HG02642 (cell line): ENCODE data around the gene SNX12.

Source experiments
- ATAC-seq: cut with Tn5 transposase; IDR thresholded peaks from one replicate; pipeline ENCODE4 v1.9.1; 2021; ENCODE audit warnings: mild to moderate bottlenecking; ENCODE audit not compliant: unreplicated experiment, poor library complexity

SNX12 gene

GRCh38 chrX:71068044-71068918 is at the start of gene SNX12:
SNX12 (minus strand) TSS chrX:71068334; CDS start chrX:71068306, 28 bp downstream.
- ATAC-seq: peak; percentile 96

- no peak for ATAC-seq
These were observed 49.2 kb upstream of the SNX12 start for GRCh38 chrX:71117358-71117757.

- peak; percentile 34 for ATAC-seq
These were observed 43.8 kb upstream of the SNX12 start for GRCh38 chrX:71111921-71112431.

- peak; percentile 93 for ATAC-seq
These were observed 43.2 kb upstream of the SNX12 start, which contains the start of gene IL2RG for GRCh38 chrX:71111141-71111843. IL2RG (minus strand) TSS chrX:71111577; CDS start chrX:71111539, 38 bp downstream.

DNA sequence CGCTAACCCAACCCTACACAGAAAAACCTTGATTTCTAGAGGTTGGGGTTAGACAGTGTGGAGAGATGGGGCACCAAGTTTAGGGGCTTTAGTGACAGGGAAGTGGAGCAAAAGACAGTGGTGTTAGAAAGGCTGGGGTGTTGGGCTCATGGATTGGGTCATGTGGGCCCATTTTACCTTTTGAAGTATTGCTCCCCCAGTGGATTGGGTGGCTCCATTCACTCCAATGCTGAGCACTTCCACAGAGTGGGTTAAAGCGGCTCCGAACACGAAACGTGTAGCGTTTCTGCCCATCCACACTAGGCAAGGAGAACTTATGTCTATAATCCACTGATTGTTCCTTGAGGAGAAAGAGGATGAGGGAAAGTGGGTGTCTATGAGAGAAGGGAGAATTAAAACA is 40.9 kb upstream of the SNX12 start:
- no peak for ATAC-seq

GRCh38 chrX:71107762-71108360 is 39.7 kb upstream of the SNX12 start:
- ATAC-seq: no peak

DNA sequence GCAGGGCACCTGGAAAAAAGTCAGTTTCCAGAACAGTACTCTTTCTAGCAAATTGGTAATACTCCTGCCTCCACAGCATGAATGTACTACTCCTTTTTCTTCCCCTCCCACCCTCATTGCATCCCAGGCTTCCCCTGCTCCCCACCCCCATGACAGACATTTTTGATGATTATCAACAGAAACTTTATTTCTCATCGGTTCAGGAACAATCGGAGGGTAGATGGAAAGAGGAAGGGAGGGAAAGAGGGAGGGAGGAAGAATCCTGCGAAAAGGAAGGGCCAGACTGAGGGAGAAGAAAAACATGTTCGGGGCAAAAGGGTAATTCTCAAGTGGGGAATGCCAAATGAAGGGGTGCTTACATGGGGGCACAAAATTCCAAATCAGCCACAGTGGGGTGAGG is 39.1 kb upstream of the SNX12 start:
- no peak for ATAC-seq

- ATAC-seq: no peak
These were observed 38.3 kb upstream of the SNX12 start, which contains the start of gene CXorf65 for GRCh38 chrX:71106427-71106826. CXorf65 (minus strand) TSS chrX:71106740; CDS start chrX:71106556, 184 bp downstream.

DNA sequence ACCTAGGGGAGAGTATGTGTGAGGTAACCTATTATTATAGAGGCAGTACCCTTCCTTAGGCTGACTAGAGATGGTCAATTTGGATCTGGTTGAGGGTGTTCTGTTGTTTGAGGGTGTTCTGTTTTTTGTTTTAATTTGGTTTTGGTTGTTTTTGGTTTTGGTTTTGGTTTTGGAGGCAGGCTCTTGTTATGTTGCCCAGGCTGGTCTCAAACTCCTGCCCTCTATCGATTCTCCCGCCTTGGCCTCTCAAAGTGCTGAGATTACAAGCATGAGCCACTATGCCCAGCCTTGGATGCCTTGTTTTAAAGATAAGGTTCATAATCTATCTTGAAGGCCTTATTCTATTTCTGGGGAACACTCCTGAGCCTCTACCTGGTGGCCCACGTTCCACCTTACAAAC is 37.5 kb upstream of the SNX12 start:
- no peak for ATAC-seq

DNA sequence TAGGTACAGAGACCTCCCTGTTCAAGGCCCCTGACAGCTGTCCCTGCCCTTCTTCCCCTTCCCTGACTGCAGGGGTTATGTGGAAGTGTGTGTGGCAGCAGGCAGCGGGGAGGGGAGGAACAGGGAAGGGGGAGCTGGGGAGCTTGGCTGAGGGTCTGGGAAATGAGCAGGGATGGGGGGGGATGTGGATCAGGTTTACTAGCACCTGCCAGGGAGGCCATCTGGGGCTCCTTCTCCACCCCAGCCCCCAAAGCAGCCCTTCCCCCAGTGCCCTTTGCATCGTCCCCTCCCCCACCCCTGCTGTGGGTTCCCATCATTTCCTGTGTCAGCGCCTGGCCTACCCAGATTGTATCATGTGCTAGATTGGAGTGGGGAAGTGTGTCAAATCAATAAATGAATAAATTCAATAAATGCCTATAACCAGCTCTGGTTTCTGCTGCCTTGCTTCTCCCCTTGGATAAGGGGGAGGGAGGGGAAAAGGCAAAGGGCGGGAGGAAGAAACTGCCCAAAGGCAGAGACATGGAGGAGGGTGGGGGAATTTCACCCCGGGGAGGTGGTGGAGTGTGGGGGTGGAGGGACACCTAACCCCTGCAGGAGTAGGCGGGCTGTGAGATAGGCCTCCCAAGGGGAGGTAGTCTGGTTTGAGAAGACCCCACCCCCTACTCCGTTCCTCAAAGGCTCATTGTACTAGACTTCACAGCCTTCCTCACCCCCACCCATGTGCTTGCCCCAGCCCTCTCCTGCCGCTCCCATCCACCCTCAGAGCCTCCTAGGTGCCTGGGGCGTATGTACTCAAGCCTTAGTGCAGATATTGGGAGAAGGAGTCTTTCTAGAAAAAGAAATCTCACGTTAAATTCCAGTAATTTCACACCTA is 35.2 kb upstream of the SNX12 start:
- ATAC-seq: peak; percentile 51

DNA sequence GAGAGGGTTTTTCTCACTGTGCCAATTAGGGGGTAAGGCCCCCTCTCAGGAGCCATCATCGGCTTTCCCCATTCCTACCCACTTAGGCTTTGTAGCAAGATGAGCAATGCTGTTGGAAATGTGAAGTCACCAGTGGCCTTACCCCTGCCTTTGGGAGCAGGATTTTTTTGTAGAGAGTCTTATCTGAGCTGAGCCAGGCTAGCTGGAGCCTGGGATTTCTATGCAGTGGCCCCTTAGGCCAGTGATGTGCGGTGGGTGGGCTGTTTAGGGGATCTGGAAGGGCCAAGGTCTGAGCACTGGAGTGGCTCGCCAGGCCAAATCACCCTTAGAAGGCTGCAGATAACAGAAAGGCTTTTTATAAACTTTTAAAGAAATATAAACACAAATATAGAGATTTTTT is 34.2 kb upstream of the SNX12 start:
- ATAC-seq: no peak

- ATAC-seq: no peak
These were observed 32.7 kb upstream of the SNX12 start for GRCh38 chrX:71100581-71101505.

- no peak for ATAC-seq
These were observed 31.6 kb upstream of the SNX12 start for GRCh38 chrX:71099736-71100135.

- ATAC-seq: no peak
These were observed 30.9 kb upstream of the SNX12 start for GRCh38 chrX:71098951-71099506.

GRCh38 chrX:71098302-71098701 is 30.2 kb upstream of the SNX12 start:
- peak; percentile 43 for ATAC-seq

GRCh38 chrX:71096760-71097032 is 28.6 kb upstream of the SNX12 start:
- no peak for ATAC-seq

GRCh38 chrX:71095981-71096759 is 28.0 kb upstream of the SNX12 start:
- peak; percentile 18 for ATAC-seq

GRCh38 chrX:71095555-71095980 is 27.4 kb upstream of the SNX12 start, which contains the start of gene FOXO4:
FOXO4 (plus strand) TSS chrX:71095851; CDS start chrX:71096529, 678 bp downstream.
- ATAC-seq: peak; percentile 90
